OCI-M2 (cell line): Measurements from ENCODE around the gene SLC43A1.

ENCODE experiments used
- DNase-seq: peaks from one replicate; lab custom pipeline; 2025; ENCODE audit not compliant: unreplicated experiment; lab: John Stamatoyannopoulos, UW

The SLC43A1 gene

DNA sequence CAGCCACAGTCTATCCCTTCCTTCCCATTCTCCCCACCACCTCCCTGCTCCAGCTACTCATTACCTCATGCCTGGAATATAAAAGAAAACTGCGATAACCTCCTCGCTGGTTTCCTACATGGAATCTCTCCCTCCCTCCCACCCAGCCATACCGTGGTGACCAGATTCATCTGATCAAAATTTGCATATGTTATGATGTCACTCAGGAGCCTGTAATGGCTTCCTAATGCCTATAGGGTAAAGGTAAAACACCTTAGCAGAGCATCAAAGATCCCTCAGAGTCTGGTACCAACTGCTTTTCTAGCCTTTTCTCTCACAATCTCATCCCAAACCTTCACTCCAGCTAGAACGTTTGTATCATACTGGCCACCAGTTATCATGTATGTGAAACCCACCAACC, 35.6 kb downstream of the SLC43A1 start:
- DNase-seq = no peak

DNA sequence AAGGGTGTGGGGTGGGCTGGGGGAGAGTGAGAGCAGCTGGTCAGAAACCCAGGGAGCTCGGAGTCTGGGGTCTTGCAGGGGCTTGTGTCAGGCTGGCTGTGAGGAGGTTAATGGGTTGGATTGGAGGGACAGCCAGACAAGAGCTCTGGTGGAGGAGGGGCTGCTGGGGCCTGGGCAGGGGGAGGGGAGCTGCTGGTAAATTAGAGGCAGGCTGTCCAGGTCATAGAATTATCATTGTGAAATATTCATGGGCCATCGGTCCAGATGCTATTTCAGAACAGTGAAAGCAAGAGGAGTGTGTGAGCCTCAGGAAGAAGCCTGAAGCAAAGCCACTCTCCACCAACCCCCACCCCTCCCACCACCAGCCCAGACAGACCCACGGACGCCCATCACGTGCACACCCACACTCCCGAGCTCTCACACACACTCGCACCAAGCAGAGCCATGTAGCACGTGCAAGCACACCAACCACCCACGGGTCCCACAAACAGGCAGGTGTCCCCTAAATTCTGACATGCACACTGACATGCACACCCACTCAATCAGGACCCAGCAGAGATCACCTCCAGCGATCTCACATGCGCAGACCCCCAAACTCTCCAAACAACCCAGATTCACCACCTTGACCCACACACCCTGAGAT, 36.4 kb downstream of the SLC43A1 start:
- no peak for DNase-seq

DNA sequence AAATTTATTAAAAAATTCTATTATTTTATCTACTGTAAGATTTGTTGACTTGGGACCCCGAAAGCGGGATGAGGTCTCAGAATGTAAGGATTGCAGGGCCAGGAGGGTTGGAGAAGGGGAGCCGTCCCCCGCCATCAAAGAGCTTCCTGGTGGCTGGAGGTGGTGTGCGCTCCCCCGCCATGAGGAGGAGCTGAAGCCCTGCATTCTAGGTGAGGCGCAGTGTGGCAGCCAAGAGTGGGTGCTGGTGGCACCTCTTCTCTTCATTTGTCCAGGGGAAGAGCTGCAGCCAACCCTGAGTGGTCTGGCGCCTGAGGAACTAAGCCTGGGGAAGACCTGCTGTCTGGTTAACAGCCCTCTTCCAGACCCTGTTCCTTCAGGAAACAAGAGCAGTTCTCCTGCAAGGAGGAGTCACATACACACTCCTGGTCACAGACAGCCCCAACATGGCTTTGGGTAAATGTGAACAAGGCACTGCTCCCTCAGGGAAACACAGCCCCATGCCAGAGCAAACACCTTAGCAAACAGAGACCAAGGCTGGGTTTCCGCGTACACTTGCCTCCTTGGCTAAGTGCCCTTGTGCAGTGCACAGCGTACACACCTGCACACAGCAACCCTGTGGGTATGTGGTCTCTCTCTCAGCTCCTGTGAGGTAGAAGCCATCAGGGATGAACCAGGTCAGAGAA, 37.9 kb downstream of the SLC43A1 start:
- DNase-seq = no peak

DNA sequence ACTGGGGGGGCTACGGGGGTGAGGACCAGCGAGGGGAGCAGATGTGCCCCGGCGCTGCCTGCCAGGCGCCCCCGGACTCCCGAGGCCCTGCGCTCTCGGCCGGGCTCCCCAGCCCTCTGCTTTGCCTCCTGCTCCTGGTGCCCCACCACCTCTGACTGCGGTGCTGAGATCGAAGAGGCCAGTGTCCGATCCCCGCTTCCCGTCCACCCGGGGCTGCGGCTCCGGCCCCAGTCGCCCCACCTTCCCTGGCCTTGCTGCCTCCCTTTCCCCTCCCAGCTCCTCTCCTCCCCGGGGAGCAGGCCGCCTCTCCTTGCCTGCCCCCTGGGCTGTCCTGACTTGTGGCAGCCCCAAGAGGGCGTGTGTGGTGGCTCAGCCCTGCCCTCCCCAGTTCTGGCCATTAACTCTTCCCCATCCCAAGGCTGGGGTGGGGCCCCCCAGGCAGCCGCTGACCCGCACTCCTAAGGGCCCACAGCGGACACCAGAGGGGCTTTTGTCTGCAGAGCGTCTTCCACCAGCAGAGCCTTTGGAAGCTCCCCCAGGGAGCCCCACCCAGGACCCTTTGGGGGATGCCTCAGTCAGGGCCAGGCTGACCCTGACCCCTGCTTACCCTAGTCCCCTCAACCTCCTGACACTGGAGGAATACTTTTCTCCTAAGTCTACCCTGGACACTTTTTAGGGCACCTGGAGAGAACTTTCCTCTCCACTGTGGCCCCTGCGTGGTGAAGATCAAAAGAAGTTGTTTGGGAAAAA, 38.6 kb downstream of the SLC43A1 start:
- no peak for DNase-seq

DNA sequence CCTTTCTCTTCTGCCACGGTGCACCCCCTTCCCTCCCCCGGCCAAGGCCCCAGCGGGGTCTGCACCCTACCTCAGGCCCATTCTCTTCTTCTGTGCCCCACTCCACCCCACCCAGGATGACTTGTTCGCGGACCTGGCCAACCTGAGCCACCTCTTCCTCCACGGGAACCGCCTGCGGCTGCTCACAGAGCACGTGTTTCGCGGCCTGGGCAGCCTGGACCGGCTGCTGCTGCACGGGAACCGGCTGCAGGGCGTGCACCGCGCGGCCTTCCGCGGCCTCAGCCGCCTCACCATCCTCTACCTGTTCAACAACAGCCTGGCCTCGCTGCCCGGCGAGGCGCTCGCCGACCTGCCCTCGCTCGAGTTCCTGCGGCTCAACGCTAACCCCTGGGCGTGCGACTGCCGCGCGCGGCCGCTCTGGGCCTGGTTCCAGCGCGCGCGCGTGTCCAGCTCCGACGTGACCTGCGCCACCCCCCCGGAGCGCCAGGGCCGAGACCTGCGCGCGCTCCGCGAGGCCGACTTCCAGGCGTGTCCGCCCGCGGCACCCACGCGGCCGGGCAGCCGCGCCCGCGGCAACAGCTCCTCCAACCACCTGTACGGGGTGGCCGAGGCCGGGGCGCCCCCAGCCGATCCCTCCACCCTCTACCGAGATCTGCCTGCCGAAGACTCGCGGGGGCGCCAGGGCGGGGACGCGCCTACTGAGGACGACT, 39.3 kb downstream of the SLC43A1 start:
- no peak for DNase-seq

DNA sequence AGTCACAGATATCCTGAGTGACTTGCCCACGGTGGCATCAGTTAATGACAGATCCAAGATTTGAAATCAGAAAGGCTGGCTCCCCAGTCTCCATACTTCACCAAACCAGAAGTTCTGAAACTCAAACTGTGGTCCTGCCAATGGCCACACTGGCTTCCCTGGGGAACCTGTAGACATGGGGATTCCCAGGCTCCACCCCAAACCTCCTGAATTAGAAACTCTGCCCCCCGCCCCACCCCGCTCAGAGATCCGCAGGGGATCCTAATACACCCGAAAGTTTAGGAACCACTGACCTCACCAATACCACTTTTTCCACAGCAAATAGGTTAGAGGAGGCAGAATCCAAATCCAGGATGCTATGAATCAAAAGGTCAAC, 39.8 kb downstream of the SLC43A1 start:
- DNase-seq = no peak

DNA sequence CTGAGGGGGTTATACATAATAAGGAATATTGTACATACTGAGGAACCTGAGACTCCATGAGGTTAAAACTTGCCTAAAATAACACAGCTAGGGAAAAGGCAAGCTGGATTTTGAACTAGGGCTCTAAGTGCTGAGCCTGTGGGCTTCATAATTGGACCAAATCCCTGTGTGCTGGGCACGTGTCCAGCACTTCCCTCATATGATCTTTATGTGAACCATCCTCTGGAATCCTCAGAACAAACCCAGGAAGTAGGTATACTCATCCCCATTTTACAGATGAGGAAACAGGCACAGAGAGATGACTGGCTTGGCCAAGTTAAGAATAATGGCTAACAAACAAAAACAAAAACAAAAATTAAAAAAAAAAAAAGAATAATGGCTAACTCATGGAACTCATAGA, 40.3 kb downstream of the SLC43A1 start:
- no peak for DNase-seq

DNA sequence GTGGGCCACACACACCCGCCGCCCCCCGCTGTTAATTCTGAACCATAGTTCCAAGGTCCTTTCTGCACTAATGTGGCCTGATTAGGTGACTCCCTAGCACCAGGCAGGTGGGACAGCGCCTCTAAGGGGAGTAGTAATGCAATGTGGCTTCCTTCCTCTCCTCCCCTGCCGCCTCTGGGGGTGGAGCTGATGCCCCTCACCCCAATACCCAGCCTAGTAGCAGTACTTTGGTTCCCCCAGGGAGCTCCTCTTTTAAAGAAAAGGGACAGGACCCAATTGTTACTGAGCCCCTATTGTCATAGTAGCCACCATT, 40.7 kb downstream of the SLC43A1 start:
- DNase-seq = no peak

DNA sequence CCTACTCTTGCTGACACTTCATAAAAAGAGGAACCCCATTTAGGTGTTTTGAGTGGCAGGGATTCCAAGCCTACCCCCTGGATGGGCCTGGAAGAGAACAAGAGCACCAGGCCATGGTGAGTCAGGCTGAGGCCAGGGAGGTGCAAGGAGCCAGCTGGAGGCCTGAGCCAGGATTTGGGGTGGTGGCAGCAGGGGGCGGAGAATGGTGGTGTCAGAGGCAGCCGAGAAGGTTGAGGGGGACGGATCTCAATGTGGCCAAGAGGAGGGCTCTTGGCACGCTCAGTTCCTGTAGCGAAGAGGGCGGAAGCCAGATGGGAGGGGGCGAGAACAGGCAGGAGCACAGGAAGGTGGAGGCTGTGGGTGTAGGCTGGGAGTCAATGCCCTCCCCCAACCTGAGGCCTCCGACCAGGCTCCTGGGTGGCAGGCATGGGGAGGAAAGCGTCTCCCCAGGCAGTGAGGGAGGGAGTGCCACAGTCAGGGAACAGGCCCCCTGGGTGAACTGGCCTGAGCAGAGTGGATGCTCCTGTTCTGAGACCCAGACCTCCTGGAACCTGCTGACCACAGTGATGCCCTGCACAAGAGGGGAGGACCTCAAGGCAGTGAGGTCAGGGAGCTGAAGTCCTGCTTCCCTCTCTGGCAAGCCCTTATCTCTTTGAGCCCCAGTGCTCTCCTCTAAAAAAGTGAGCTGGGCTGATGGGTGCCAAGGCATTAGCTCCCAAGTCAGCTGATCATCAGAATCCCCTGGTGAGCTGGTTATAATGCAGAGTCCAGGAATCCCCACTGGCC, 41.3 kb downstream of the SLC43A1 start:
- no peak for DNase-seq

DNA sequence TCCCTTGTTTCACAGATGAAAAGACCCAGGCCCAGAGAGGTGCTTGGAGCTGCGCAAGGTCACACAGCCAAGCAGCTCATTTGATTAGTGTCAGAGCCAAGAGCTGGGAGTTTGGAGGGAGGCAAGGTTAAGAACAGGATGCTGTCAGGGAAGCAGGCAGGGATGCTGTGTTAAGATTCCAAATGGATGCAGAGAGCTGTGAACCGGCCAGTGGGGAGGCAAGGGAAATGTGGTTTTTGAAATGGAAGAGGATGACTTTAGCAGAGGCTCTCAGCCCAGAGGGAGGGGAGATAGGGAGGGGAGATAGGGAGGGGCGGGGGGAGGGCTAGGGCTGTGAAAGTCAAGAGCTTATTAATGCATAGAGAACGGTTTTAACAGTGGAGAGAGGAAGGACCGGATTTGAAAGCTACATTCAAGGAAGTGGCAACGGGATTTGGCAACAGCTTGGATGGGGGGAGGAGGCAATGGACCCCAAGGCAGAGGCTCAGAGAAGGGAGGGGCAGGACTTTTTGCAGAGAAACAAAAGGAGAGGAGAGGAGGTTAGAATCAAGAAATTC, 42.1 kb downstream of the SLC43A1 start:
- no peak for DNase-seq

DNA sequence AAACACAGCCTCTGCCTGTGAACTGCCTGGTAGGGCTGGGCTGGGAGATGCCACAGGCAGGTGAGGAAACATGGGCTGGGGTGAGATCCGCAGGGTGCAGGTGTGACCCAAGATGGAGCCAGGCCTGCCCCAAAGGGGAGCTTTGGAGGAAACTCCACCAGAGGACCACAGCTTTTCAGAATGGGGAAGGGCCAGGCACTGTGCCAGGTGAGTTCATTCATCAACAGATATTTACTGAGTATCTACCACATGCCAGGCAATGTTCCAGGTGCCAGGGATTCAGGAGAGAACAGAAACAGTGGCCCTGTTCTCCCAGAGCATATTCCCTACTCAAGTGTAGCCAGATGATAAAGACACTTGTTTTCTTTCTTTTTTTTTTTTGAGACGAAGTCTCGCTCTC, 44.0 kb downstream of the SLC43A1 start:
- DNase-seq = no peak

DNA sequence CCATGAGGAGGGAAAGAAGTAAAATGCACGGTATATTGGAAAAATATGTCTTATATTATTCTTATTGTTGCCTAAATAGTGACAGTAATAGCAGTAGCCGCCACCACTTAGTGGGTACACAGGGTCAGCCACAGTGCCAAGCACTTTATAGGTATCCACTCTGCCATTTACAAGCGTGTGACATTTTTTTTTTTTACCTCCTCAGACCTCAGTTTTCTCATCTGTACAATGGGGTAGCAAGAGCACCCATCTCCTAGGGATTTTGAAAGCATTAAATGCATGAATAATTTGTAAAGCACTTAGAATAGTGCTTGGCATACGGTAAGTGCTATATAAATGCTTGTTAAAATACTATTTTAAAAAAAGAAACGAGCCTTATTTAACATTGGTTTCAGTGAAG, 46.2 kb downstream of the SLC43A1 start:
- no peak for DNase-seq

DNA sequence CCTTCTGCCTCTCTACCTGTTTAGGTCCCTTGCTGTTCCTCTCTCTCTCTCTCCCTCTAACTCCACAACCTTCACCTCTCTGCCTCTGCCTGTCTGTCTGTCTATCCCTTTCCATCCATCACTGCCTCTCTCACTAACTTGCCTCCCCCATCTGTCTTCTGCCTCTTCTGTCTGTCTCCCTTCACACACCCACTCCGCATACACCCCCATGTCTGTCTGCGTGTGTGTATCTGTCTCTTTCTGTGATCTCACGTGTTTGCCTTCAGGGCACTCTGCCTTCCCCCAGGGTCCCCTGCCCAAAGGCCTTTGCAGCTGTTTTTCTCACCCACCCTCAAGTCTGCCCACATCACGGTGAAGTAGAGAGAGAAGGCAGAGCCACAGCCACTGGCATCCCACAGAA, 47.2 kb downstream of the SLC43A1 start:
- DNase-seq = no peak

DNA sequence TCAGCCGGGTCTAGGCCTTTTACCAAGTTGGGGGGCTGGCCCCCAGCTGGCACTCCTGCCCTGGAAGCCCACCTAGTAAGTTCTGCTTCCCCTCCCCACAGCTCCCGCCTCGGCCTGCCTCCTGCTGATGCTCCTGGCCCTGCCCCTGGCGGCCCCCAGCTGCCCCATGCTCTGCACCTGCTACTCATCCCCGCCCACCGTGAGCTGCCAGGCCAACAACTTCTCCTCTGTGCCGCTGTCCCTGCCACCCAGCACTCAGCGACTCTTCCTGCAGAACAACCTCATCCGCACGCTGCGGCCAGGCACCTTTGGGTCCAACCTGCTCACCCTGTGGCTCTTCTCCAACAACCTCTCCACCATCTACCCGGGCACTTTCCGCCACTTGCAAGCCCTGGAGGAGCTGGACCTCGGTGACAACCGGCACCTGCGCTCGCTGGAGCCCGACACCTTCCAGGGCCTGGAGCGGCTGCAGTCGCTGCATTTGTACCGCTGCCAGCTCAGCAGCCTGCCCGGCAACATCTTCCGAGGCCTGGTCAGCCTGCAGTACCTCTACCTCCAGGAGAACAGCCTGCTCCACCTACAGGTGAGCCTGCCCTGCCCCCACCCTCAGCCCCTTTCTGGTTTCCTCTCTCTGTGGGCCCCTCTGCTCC, 47.9 kb downstream of the SLC43A1 start:
- no peak for DNase-seq

DNA sequence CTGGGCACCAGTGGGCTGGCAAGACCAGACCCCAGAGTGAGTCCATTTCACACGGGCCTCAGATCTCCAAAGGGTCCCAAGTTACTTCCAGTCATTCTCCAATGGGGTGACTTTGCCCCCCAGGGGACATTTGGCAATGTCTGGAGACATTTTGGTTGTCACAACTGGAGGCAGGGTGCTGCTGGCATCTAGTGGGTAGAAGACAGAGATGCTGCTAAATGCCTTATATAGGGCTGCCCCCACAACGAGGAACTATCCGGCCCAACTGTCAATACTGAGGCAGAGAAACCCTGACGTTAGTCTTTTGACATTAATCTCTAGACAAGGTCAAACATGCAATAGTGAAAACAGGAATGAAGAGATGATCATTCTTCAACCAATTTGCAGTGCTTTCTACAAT, 48.8 kb downstream of the SLC43A1 start:
- no peak for DNase-seq

DNA sequence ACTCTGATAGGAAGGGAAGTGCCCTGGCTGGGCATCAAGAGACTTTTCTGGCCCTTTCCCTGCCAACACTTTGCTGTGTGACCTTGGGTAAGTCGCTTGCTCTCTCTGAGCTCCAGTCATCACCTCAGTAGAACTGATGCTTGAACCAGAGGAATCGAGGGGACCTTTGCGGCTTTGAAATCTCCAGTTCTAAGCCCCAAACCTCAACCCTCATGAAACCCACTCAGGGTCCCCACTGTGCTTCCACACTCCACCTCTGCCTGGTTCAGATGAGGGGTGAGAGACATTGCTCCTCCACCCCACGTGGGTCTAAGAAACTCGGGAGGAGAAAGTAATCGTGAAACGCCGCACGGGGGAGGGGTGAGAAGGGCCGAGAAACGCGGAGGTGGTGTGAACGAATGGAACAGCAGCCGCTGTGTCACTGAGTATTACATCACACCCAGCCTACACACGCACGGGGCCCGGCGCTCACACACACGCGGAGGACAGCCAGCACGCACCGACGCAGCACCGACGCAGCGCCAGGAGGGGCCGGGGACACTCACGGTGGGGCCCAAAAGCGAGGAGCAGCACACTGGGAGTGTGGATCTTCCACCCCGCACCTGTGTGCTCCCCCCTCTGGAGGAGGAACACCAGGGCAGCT, 50.8 kb downstream of the SLC43A1 start:
- DNase-seq = no peak

DNA sequence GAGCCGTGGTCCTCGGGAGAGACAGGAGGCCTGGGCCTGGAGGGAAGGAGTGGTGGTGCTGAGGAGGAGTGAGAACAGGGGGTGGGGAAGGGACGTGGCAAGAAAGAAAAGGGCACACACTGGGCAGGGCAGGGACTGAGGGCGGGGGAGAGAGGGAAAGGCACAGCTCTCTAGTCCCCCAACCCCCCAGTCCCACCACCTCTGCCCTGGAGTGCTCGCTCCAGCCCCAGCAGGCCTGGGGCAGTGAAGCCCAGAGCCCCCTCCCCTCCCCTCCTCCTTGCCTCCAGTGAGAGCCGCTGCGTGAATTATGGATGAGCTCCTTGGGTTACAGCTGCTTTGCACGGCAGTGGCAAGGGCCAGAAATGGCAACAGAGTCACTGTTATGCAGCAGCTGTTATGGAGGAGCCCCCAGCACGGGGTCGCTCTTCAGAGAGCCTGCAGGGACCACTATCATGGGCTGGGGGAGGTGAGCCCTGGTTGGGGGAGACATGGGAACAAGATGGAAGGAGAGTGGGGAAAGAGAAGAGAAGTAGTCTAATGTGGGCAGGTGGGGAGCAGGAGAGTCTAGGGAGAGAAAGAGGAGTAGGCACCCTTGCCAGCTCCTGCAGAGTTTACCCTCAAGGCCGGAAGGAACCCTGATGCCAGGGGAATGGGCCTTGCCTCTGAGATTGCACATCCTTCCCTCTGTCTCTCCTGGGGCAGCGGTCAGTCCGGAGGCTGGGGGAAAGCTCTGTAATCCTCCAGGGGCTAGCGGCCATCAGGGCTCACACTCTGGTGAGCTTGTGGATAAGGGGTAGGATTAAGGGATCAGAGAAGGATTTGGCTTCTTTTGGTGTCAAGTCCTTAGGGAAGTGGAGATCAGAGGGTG, 51.6 kb downstream of the SLC43A1 start:
- no peak for DNase-seq

DNA sequence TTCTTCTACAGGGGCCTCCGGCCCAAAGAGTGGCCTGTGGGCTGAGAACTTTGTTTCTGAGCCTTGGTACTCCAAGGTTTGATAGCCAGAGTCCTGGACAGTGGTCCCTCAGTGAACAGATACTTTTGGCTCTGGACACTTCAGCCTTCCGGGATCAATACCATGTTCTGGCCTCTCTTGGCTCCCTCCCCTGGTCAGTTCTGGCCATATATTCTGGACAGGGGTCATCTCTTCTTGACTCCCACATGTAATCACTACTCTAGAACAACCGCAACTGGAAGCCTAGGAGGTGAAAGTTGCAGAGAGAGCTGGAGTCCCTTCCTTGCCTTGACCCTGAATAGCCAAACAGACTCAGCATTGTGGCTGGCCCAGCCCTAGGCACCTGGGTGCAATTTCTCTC, 52.9 kb downstream of the SLC43A1 start:
- no peak for DNase-seq
